Fibroblast of the aortic adventitia (primary cell): ENCODE results near the gene RMND5B. TPM values are rescaled to one million over a fixed set of nuclear protein-coding genes. Genes with fewer than 3 reads are reported as not detected.
A peak's percentile ranks its signal among the peaks of the same experiment; 100 is the strongest.

Experiments
- DNase-seq: peaks from one replicate; pipeline ENCODE4 v3.0.0-alpha.2; 2010; ENCODE audit warnings: low read depth
- H3K4me3 ChIP-seq: 2 replicates; pipeline ENCODE4 v1.5.1; 2011; ENCODE audit warnings: low read depth, mild to moderate bottlenecking, control low read depth, low read length, moderate library complexity
- CTCF ChIP-seq: IDR thresholded peaks from 2 replicates; pipeline ENCODE4 v1.5.1; 2011; ENCODE audit warnings: mild to moderate bottlenecking, low read length, control low read depth, inconsistent platforms; ENCODE audit not compliant: insufficient read depth
- total RNA-seq: library from RNA; depleted of rRNA; stranded (reverse); fragments of >200 nt; gene quantifications from 2 replicates; pipeline ENCODE4 v1.2.3, GENCODE V29; 2012; ENCODE audit warnings: low replicate concordance

RMND5B gene
- total RNA-seq, 1 donor = 25.8 TPM

- no peak overlapping the region for H3K4me3 ChIP-seq
- DNase-seq = no peak
- TF ChIP-seq CTCF = no peak
Measured at GRCh38 chr5:178160176-178160575, 29.4 kb downstream of the RMND5B start.

GRCh38 chr5:178162481-178162880, 31.7 kb downstream of the RMND5B start:
- no peak for TF ChIP-seq CTCF

GRCh38 chr5:178163772-178164735, 33.2 kb downstream of the RMND5B start:
- TF ChIP-seq CTCF = peak; percentile 99
- DNase-seq = peak; percentile 65
- peak overlapping the region; percentile 55 for H3K4me3 ChIP-seq

More at GRCh38 chr5:178162481-178162880, 31.7 kb downstream of the RMND5B start:
- no peak overlapping the region for H3K4me3 ChIP-seq
- DNase-seq = no peak

- no peak for DNase-seq
- no peak overlapping the region for H3K4me3 ChIP-seq
- TF ChIP-seq CTCF = no peak
Measured at GRCh38 chr5:178165581-178165980, 34.8 kb downstream of the RMND5B start.

- H3K4me3 ChIP-seq = no peak overlapping the region
- no peak for TF ChIP-seq CTCF
- DNase-seq = no peak
Measured at GRCh38 chr5:178170455-178170854, 39.6 kb downstream of the RMND5B start.

GRCh38 chr5:178174456-178174855, 43.6 kb downstream of the RMND5B start:
- DNase-seq = no peak
- no peak for TF ChIP-seq CTCF

More at GRCh38 chr5:178174456-178174855, 43.6 kb downstream of the RMND5B start:
- no peak overlapping the region for H3K4me3 ChIP-seq
